Mucosa of rectum (tissue), 2 donors: Measurements from ENCODE around the gene ALDH1A1.

ENCODE experiments used
- H3K27ac ChIP-seq, 2 donors: one replicate each; pipeline ENCODE4 v1.7.0; 2013; ENCODE audit warnings: inconsistent platforms in 2 of 2, low read depth in 2 of 2, low read length in 2 of 2
- H3K27me3 ChIP-seq, 2 donors: one replicate each; pipeline ENCODE4 v1.7.0; 2013; ENCODE audit warnings: low read length in 2 of 2; ENCODE audit not compliant: control insufficient read depth in 2 of 2, insufficient read depth in 2 of 2
- H3K36me3 ChIP-seq, 2 donors: one replicate each; pipeline ENCODE4 v1.7.0; 2013; ENCODE audit warnings: low read length in 2 of 2; ENCODE audit not compliant: control insufficient read depth in 2 of 2, insufficient read depth in 2 of 2
- H3K4me1 ChIP-seq, 2 donors: one replicate each; pipeline ENCODE4 v1.7.0; 2013; ENCODE audit warnings: low read length in 2 of 2, mild to moderate bottlenecking in 1 of 2; ENCODE audit not compliant: control insufficient read depth in 2 of 2, insufficient read depth in 2 of 2
- H3K4me3 ChIP-seq, 2 donors: one replicate each; pipeline ENCODE4 v1.7.0; 2013; ENCODE audit warnings: low read length in 2 of 2
- H3K9ac ChIP-seq, 2 donors: one replicate each; pipeline ENCODE4 v1.7.0; 2013; ENCODE audit warnings: low read length in 2 of 2, low read depth in 1 of 2, mild to moderate bottlenecking in 1 of 2
- H3K9me3 ChIP-seq, 2 donors: one replicate each; pipeline ENCODE4 v1.7.0; 2013; ENCODE audit warnings: low read length in 2 of 2; ENCODE audit not compliant: control insufficient read depth in 2 of 2
- donor health status: healthy.
- donor health status: Normal muscosa, but diverticular disease.

ALDH1A1 gene

DNA sequence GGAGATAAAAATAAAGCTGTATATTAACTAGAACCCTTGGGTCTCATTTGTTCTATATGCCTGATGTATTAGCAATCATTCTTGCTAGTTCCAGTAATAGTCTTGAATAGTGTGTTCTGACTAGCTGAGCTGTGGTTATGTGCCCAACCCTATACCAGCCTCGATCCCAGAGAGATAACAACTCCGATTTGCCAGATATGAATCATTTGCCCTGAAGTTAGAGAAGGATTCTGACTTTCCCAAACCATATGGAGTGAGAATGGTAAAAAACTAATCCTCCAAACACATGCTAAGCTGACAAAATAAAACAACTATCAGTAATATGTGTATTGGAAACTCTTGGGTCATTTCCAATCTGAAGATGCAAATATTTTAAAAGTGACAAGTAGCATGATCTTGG, 64.8 kb downstream of the ALDH1A1 start:
- no peaks in the 10 kb centered on the region for H3K36me3 ChIP-seq
- H3K4me3 ChIP-seq, result no peak overlapping the region
- no peaks in the 10 kb centered on the region for H3K9me3 ChIP-seq
- H3K9ac ChIP-seq, result no peak overlapping the region
- H3K27me3 ChIP-seq, result no peaks in the 10 kb centered on the region
- H3K4me1 ChIP-seq, result no peaks in the 10 kb centered on the region
- H3K27ac ChIP-seq, result no peak overlapping the region

DNA sequence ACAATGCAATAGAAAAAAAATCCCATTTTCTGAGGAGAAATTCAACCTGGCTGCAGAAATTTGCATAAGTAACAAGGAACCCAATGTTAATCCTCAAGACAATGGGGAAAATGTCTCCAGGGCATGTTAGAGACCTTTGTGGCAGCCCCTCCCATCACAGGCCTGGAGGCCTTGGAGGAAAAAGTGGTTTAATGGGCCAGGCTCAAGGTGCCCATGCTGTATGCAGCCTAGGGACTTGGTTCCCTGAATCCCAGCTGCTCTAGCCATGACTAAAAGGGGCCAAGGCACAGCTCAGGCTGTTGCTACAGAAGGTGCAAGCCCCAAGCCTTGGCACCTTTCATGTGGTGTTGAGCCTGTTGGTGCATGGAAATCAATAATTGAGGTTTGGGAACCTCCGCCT, 66.5 kb downstream of the ALDH1A1 start:
- Histone ChIP-seq H3K4me3 (no peak overlapping the region), H3K4me1 (no peaks in the 10 kb centered on the region), H3K9me3 (no peaks in the 10 kb centered on the region)

DNA sequence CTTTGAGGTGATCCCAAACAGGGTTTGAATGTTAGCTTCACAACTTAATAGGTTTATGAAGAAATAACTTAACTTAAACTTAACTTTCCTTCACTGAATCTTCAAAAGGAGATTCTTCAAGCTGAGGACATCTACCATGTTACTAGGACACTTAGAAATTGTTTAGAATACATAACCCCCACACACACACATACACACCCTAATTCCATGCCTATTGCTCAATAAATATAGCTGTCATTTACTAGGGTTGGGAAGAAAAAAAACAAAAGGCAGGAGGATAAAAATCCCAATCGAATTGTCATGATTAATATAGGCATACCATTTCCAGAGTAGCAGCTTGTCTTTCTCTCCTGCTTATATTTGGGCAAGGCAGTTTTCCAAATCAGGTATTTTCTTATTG, 68.3 kb downstream of the ALDH1A1 start:
- Histone ChIP-seq H3K4me3 (no peak overlapping the region), H3K9me3 (no peaks in the 10 kb centered on the region), H3K9ac (no peak overlapping the region), H3K4me1 (no peaks in the 10 kb centered on the region), H3K27ac (peak overlapping the region; percentile 10 to 39), H3K27me3 (no peaks in the 10 kb centered on the region), H3K36me3 (no peaks in the 10 kb centered on the region)

More for the DNA sequence above, 66.5 kb downstream of the ALDH1A1 start:
- no peak overlapping the region for H3K27ac ChIP-seq
- no peaks in the 10 kb centered on the region for H3K27me3 ChIP-seq
- H3K36me3 ChIP-seq, result no peaks in the 10 kb centered on the region
- no peak overlapping the region for H3K9ac ChIP-seq

DNA sequence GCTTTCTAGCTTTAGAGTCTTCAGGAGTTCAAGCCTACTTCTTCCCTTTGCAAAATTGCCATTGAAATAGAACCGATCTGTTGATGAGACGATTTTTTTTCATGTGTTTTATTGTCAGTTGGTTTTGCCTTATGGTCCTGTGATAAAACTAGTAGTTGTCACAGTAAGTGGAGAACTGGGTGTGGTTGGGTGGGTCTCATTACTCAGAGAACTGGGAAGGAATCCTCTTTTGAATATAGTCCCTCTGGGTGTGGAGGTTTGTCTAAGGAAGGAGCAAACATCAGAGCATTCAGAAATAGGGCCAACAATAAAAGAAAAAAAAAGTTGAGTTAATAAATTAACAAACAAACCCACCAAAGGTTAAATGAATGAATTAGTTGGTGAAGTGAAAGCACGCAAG, 69.0 kb downstream of the ALDH1A1 start:
- no peak overlapping the region for H3K9ac ChIP-seq
- H3K9me3 ChIP-seq, result no peaks in the 10 kb centered on the region
- no peak overlapping the region for H3K4me3 ChIP-seq
- no peaks in the 10 kb centered on the region for H3K27me3 ChIP-seq
- H3K36me3 ChIP-seq, result no peaks in the 10 kb centered on the region
- H3K27ac ChIP-seq, result peak overlapping the region in 1 of 2 donors; percentile 39
- H3K4me1 ChIP-seq, result no peaks in the 10 kb centered on the region

DNA sequence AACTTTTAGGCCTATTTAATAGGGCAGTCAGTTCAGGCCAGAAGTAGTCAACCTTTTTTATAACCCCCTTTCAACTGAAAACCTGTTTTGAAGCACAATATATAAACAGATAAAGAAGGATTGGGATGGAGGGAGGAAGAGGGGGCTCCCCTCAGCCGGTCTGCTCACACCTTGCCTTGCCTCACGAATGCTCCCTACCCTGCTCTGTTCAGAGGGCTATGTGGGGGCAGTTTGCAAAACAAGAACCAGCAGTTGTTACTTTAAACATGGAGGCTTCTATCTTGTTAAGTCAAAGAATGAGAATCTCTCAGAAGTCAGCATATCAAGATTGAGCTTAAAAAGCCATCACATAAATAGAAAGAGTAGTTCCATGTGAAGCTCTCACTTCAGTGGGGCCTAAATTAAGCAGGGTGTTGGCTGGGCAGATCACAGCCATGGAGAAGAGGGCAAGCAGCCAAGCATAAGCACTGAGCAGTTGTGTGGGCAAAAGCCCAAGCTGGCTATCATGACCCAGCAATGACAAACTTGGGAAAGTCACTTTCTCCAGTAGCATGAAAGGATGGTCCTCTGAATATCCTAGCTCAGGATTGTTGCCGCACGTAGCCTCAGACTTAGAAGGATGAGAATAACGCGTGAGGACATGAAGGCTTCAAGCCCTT, 70.6 kb downstream of the ALDH1A1 start:
- Histone ChIP-seq H3K9me3 (no peaks in the 10 kb centered on the region), H3K27ac (no peak overlapping the region), H3K4me1 (no peaks in the 10 kb centered on the region), H3K9ac (no peak overlapping the region), H3K4me3 (no peak overlapping the region), H3K27me3 (no peaks in the 10 kb centered on the region), H3K36me3 (no peaks in the 10 kb centered on the region)

DNA sequence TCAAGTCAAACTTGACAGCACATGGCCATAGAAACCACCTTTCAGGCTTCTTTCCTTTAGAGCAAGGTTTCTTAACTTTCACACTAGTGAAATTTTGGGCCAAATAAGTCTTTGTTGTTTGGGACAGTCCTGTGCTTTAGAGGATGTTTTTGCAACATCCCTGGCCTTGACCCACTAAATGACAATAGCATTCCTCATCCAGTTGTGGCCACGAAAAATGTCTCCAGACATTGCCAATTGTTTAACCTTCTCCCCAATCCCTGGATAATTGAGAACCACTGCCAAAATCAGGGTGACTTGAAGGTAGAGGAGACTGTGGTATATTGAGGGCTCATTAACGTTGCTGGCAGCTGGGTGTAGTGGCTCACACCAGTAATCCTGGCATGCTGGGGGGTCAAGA, 72.0 kb downstream of the ALDH1A1 start:
- Histone ChIP-seq H3K9ac (no peak overlapping the region), H3K27me3 (no peaks in the 10 kb centered on the region), H3K36me3 (no peaks in the 10 kb centered on the region), H3K4me3 (no peak overlapping the region), H3K4me1 (no peaks in the 10 kb centered on the region), H3K27ac (no peak overlapping the region), H3K9me3 (no peaks in the 10 kb centered on the region)

DNA sequence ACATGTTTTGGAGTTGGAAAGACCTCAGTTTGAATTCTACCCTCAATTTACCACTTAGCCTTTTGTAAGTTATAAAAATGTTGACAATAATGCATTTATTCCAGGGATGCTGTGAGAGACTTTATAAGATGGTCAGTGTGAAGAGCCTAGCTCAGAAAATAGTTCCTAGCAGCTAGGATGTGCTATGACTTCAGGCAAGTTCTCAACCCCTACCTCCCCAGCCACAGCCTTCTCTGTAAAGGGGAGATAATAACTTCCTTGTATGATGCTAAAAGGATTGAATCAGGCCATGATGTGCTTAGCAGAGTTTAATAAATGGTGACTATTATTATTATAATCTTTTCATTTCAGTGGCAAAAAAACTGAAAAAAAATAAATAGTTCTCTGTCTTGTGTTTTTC, 77.6 kb downstream of the ALDH1A1 start:
- Histone ChIP-seq H3K4me3 (no peak overlapping the region), H3K9ac (no peak overlapping the region)

DNA sequence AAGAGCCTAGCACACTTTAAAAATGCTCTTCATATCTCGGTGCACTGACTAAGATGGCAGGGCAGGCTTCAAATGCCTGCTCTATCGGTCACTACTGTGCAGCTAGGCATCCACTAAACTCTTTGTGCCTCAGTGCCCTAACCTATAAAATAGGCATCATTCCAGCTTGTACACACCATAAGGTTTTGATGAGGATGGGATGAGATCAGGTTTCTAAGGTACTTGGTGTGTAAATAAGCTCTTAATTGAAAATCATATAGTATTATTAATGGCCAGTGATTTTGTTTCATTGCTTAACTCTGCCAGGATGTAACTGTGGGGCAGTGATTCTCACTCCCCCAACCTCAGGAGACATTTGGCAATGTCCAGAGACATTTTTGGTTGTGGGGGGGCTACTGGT, 78.5 kb downstream of the ALDH1A1 start:
- Histone ChIP-seq H3K27me3 (no peaks in the 10 kb centered on the region), H3K9me3 (no peaks in the 10 kb centered on the region), H3K4me3 (no peak overlapping the region), H3K27ac (no peak overlapping the region), H3K4me1 (peaks cover 2 to 5% of the 10 kb centered on the region in 2 donors), H3K36me3 (no peaks in the 10 kb centered on the region), H3K9ac (no peak overlapping the region)

More for the DNA sequence above, 77.6 kb downstream of the ALDH1A1 start:
- no peaks in the 10 kb centered on the region for H3K36me3 ChIP-seq
- no peaks in the 10 kb centered on the region for H3K27me3 ChIP-seq
- H3K4me1 ChIP-seq, result peaks cover 2 to 5% of the 10 kb centered on the region in 2 donors
- no peak overlapping the region for H3K27ac ChIP-seq
- no peaks in the 10 kb centered on the region for H3K9me3 ChIP-seq

DNA sequence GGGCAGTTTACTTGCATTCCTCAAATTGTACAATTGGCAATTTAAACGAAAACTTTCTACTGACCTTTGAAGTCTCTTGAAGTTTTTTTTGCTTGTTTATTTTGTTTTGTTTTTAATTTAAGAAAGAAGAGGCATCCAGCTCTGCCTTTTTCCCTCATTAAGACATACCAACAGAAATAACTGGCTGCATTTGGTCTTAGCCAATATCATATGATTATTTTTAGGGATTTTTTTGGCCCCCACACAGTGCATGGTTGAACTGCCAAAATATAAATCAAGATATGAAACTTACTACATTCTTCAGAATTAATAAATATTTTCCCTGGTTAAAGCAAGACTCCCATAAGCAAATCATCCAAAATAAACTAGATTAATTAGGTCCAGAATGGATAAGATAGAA, 79.4 kb downstream of the ALDH1A1 start:
- peaks cover 2 to 5% of the 10 kb centered on the region in 2 donors for H3K4me1 ChIP-seq
- no peak overlapping the region for H3K4me3 ChIP-seq
- no peak overlapping the region for H3K27ac ChIP-seq
- no peaks in the 10 kb centered on the region for H3K36me3 ChIP-seq
- no peaks in the 10 kb centered on the region for H3K27me3 ChIP-seq
- H3K9ac ChIP-seq, result no peak overlapping the region
- H3K9me3 ChIP-seq, result no peaks in the 10 kb centered on the region

DNA sequence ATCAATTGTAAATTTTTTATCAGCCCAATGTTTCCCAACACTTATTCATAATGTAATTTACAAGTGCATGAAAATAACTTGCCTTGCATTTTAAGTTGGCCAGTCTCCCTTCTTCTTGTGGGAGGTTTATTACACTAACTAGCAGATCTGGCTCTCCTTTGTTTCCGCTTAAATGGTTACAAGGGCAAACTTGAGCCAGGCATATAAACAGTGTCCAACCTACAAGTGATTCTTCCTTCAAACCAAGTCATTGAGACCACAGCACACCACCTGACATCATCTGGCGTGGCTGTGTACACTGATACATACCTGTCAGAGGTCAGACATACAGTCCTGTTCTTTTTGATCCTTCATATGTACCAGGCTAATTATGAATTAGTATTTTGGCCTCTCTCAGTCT, 80.1 kb downstream of the ALDH1A1 start:
- Histone ChIP-seq H3K36me3 (no peaks in the 10 kb centered on the region), H3K27ac (no peak overlapping the region), H3K4me3 (no peak overlapping the region)

More for the DNA sequence above, 80.1 kb downstream of the ALDH1A1 start:
- H3K4me1 ChIP-seq, result peaks cover 2 to 5% of the 10 kb centered on the region in 2 donors
- no peaks in the 10 kb centered on the region for H3K9me3 ChIP-seq
- H3K9ac ChIP-seq, result no peak overlapping the region
- no peaks in the 10 kb centered on the region for H3K27me3 ChIP-seq
